HG03039 (cell line): Measurements from ENCODE around the gene ATF6.

Experiments used
- ATAC-seq: cut with Tn5 transposase; IDR thresholded peaks from one replicate; pipeline ENCODE4 v1.9.1; 2021; ENCODE audit warnings: mild to moderate bottlenecking, moderate library complexity; ENCODE audit not compliant: unreplicated experiment

The ATF6 gene

DNA sequence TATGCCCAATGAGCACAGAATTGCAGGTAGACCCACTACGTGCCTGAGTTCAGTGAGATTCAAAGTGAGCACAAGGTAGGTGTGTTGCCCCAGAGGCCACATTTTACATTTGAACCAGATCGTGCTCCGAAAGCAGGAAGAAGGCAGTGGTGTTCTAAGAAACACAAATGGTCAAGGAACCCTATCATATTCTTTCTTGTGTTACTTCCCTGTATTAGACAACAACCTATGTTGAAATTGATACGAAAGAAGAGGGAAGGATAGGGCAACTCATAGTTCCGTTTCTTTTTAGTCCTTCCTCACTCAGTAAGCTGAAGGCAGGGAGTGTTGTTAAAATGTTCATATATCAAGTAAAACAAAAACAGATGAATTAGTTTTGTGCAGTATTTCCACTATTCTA, 223.7 kb downstream of the ATF6 start:
- no peak for ATAC-seq

DNA sequence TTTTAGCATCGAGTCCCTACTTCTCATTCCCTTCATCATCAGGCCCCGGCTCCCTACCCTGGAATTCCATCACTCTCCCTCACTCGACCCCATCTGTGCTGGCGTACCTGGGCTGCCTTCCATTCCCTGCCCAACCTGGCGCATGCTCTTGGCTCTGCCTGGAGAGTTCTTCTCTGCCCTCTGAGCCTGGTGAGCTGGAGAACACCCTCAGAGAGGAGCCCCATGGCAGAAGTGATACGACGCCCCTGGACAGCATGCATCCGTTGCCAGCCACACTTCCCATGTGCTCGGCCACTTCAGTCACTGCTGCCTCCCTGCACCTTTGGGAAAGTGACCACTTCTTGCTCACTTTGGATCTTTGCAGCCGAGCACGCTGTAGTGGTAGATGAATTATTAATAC, 227.5 kb downstream of the ATF6 start:
- ATAC-seq: no peak

DNA sequence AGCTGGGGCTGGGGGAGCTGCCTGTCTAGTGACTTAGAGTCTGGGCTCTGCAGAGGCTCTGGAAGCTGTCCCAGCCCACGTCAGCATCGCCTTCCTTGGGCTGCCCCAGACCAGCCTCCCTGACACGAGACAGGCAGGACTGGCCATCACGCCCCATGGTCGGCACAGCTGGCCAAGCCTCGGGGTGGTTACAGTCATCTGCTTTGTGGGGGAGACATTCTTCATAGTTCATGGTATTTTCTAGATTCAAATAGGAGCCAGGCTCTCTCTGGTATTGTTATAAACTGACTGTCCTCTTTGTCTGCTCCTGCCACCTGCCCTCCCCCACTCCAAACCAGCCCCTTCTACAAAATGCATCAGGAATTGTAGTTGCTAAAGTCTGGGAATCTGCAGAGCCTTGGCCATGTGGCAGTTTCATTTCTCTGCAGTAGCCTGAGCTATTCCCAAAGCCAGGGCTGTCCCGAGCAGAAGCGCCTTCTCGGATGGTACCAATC, 228.1 kb downstream of the ATF6 start:
- ATAC-seq: no peak

DNA sequence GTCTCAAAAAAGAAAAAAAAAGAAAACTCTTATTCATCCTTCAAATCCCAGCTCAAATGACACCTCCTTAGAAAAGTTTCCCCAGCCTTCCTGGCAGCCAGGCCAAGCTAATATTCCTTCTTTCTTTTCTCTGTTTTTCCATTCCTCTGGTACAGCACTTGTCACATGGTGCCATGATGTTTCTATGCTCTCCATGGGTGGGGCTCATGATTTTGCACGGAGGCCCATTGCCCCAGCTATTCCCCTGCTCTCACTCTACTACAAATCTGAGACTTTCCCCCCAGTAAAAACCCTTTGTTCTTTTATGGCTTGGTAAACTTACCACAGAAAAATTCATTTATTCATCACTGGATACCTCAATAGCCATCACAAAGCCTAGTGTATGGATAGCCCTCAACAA, 231.0 kb downstream of the ATF6 start:
- ATAC-seq: no peak

DNA sequence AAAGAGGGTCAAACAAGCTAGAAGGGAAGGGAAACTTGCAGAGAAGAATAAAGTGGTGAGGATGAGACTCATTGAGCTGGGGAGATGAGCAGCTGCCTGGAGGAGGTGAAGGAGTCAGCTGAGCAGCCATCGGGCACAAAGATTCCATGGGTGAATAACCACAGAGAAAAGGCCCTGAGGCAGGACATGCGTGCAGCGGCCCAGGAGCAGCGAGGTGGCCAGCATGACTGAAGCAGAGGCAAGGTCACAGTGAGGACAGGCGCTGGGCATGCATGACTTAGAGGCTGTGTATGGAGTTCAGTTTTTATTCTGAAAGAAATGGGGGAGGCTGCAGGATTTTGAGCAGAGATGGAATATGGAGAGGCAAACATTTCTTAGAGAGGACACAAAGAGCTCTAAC, 232.7 kb downstream of the ATF6 start:
- ATAC-seq: no peak

DNA sequence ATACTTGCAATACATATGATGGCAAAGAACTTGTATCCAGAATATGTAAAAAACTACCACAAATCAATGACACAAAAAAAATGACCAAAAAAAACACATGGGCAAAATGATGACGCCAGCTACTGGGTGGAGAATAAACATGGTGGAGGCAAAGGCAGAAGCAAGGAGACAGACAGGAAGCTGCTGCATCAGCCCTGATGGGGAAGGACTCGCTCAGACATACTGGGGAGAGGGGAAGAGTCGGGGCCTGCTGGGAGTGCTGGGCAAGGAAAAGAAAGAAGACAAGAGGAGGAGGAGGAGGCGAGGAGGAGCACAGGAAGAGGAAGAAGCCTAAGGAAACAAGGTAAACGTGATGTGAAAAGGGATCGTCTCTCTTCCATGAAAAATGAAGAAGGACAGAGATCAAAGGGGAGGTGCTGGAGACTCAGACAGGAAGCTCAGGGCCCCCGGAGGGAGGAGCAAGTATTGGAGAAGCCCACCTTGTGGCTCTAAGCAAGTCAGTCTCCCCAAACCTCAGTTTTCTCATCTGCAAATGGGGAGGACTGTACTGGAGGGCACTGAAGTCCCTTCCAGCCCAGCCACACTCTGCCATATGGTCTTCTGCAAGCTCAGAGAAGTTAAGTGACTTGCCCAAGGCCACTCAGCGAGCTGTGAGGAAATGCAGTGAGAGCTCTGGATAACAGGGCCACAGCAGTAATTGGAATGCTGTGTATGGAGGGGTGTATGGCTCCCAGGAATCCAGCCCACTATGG, 233.4 kb downstream of the ATF6 start:
- ATAC-seq: no peak

DNA sequence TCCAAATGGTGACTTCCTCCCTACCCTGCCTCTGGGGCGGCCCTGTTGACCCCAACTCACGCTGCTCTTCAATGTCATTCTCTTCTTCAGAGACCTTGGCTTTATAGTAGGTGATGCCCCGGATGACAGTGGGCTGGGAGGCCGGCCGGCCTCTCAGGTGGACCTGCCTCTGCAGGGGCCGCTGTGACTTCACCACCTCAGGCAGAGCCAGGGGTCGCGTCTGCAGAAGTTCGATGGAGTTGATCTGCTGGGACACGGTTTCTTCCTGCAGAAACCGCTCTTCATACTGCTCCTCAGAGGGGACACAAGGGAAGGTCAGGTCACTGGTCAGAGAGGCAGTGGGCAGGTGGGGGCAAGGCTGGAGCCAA, 233.9 kb downstream of the ATF6 start:
- no peak for ATAC-seq

DNA sequence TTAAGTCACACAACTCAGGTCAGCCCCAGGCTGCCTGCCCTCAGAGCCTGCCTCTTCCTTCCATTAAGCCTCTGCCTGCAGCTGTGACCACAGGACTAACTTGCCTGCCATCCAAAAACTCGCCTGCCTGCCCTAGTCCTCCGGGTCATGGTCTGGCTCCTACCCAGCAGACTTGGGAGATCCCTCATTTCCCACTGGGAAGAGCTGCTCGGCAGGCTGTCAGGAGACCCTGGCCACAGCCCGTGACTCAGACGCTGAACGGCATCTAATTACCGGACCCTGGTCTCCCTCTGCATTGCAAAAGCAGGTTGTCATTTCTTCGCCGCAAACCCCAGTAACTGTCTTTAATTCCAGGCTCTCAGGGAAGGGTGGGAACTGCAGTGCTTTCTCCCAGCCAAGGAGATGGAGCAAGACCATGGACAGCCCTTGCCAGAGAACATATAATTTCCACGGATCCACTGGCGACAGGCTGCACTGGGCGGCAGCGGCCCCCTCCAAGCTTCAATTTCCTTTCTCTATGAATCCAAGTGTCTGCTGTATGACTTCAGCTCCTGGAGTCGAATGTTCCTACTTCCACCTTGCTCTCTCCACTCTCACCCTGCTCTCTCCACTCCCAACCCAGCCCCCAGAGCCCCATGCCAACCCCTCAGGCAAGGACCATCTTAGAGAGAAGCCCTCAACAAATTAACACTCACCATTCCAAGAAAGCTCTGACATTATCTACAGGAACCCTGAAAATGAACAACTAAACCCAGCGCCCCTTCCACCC, 237.1 kb downstream of the ATF6 start:
- no peak for ATAC-seq

DNA sequence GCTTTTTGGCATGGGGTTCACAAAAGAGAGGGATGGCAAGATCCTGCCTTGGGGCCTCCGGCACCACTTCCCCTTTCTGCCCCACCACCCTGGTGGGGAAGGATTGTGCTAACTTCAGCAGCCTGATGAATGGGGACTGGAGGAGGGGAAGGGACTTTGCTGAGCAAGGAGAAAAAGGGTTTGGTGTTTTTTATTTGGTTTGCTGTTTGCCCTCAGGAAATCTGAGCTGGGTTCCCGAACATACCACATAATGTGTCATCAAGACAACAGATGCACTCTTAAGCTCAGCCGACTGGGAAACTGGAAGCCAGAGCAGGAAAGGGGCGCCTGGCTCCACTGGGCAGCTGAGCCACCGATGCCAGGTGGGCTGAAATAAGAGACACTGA, 237.7 kb downstream of the ATF6 start:
- no peak for ATAC-seq

DNA sequence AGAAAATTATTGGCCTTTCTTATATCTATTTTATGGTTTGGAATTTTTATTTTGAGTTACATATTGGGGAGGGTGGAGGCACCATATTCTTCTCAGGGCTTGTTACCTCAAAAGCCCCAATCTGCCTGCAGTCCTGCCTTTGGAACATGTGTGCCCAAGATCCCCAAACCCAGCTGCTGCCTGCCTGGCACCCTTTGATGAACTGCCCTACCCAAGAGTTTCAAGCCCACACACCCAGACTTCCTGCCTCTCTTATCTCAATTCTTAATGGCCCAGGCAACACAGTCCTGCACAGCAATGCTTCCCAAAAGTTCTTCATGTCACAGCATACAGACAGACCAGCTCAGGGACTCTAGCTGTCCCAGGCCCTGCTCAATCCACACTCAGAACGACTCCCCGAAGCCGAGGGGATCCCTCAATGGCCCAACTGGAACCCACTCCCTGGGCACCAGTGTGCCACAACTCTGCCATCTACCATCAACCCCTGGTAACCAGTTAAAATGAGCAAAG, 238.4 kb downstream of the ATF6 start:
- no peak for ATAC-seq

DNA sequence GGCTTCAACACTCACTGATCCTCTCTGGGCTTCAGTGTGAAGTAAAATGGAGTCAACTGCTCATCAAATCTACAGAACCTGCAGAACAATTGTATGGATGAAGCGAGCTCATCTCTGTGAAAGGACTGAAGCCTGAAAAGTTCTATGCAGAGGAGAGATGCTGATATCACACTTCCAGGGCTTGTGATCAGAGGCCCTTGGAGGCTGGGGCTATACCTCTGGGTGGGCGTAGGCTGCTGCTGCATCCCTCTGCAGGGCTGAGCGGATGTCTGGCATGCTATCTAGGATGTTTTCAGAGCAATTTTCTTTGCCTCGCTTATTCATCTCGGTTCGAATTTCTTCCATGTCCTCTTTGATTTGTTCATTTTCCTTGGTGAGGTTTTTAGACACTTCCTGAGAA, 240.0 kb downstream of the ATF6 start:
- ATAC-seq: no peak

DNA sequence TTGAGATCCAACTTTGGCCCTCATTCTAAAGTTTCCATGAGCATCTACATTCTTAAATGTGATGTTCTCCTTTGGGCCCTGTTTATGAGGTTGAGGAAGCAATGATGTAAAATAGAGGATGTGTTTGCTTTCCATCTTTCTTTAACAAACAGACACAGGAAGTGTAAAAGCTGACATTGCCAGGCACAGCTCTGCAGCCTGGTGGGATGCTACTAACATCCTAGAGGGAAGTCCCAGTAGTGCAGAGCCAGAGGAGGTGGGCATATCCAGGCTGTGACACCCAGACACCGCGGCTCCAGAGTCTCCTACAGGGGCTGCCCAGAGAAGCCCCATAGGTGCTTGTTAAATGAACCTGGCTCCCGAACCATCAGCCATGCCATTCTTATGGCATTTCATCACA, 241.3 kb downstream of the ATF6 start:
- no peak for ATAC-seq

DNA sequence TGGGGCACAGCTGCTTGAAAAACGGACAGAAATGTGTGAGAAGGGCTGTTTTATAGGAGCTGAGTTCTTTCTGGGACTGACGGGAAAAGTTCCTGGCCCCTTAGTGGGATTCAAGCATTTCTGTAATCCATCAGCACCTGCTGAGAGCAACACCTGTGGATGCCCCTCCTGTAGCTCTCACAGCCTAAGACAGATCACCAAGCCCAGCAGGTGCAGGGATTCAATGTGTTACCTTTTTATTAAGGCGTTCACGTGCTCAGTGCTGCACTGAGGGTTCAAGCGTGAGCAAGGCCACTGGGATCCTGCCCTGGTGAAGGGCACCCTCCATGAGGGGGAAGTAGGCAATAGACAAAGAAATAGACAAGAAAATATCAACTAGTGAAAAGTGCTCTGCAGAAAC, 242.7 kb downstream of the ATF6 start:
- ATAC-seq: no peak

DNA sequence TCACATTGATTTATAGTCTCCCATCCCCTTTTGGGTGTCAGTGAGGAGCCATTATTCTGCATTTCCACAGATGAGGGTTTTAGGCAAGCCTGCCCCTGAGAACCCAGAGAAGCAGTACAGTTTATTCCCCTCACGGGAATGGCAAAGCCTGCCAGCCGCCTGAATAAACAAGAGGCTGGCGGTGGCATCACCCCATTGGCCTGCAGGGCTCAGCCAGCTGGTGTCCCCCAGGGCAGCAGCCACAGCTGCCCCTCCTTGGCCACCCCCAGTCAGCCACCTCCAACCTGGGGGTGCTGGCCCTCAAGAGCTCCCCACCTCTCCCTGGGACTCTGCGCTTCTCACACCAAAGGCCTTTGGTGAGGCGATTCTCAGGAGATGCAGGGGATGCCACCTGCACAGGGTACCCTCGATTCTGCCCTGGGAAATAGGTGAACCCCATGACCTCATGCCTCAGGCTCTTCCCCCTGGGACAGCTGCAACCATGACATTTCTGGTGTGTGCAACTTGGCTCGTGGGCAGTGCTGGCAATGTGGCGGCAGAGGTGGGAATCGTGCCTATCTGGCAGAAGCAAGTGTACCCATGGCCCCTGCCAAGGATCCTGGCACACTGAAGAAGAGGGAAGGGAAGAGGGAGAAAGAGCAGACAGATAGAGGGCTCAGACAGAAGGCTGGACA, 243.5 kb downstream of the ATF6 start:
- ATAC-seq: no peak

DNA sequence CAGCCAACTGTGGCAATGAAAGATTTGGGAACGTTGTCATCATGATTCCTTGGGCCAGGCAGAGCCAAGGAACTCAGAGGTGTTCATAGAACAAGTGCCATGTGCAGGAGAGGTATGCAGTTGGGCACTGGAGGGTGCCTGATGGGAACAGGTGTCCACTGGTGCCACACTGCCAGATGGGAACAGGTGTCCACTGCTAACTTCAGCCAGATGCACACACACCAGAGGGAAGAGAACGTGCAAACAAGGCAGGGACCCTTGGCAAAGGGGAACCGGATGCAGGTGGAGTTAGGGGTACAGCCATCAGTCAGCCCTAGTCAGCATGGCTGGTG, 244.0 kb downstream of the ATF6 start:
- ATAC-seq: no peak

DNA sequence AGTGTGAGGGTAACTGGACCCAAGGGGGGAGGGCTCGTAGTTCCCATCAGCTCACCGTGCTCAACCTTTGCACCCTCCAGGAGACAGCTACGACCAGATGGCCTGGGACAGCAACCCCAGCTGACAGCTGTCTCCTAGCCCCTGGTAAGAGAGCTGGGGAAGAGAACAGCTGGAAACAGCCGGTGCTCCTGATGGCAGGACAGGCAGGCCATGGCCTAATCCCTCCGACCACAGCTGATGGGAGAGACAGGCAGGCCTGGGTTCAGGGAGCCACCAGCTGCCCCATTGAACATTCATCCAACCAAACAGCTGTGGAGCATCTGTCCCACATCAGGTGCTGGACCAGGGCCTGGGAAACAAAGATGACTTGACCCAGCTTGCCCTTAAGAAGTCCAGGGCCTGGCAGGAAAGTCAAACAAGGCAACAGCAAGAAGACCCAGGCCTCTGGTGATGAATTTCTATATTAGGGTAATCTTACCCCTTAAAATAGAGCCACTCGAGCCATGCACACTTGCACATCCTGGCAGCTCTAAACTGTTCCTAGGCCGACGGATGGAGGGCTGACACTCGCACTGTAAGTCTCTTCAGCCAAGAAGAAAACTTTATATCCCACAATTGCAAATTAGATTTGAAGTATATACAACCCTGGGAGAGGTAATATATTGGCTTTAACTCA, 245.4 kb downstream of the ATF6 start:
- no peak for ATAC-seq

DNA sequence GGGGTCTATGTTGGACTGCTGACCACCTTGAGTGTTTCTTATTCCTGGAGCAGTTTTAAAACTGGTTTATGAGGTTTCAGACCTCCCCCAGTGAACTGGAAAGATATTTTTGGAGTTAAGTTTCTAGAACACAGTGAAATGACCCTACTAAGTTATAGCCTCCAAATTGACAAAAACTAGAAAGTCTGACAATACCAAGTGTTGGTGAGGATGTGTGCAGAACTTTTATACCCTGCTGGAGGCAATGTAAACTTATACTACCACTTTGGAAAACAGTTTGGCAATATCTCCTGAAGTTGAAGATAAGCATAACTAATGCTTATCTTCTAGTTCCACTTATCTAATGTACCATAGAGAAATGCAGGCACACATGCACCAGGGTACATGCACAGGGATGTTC, 247.2 kb downstream of the ATF6 start:
- no peak for ATAC-seq
